ENCODE results near the gene SLC9A3.
A peak's percentile ranks its signal among the peaks of the same experiment; 100 is the strongest.

The SLC9A3 gene

DNA sequence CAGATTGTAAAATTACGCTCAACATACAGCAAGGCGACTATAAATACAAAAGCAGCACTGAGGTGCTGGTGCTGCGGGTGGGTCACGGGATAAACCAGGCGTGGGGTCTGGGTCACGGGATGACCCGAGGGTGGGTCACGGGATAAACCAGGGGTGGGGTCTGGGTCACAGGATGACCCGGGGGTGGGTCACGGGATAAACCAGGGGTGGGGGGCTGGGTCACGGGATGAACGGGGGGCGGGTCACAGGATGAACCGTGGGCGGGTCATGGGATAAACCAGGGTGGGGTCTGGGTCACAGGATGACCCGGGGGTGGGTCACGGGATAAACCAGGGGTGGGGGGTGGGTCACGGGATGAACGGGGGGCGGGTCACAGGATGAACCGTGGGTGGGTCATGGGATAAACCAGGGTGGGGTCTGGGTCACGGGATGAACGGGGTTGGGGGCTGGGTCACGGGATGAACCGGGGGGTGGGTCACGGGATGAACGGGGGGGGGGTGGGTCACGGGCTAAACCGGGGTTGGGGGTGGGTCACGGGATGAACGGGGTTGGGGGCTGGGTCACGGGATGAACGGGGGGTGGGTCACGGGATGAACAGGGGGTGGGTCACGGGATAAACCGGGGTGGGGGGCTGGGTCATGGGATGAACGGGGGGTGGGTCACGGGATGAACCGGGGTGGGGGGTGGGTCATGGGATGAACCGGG, 30.2 kb upstream of the SLC9A3 start:
- DNase-seq: no peak

DNA sequence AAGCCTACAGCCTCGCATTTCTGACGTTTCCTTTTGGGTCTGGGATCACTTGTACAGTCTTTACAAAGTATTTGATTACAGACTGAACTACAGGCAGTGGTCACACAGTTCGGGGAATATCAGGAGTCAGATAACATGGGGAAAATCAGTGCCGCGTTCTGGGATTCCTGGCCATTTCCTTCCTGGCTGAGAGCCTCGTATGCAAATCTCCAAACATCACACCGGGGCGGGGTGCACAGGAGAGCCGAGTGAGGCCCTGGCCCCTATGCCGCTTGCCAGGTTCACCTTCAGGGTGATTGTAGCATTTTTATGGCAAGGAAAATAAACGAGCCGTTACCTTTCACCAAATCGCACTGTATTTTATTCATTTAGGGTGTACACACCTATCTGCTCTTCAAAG, 29.6 kb upstream of the SLC9A3 start:
- DNase-seq: no peak

DNA sequence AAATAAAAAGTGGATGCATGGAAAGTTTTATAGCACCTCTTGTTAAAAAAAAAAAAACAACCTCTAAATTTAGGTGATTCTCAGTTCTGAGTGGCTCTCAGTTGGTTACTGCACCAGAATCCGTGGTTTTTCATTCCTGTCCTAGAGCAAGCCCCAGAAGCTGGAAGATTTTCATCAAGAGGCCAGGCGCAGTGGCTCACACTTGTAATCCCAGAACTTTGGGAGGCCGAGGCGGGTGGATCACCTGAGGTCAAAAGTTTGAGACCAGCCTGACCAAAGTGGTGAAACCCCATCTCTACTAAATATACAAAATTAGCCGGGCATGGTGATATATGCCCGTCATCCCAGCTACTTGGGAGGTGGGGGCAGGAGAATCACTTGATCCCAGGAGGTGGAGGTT, 27.2 kb upstream of the SLC9A3 start:
- no peak for DNase-seq

DNA sequence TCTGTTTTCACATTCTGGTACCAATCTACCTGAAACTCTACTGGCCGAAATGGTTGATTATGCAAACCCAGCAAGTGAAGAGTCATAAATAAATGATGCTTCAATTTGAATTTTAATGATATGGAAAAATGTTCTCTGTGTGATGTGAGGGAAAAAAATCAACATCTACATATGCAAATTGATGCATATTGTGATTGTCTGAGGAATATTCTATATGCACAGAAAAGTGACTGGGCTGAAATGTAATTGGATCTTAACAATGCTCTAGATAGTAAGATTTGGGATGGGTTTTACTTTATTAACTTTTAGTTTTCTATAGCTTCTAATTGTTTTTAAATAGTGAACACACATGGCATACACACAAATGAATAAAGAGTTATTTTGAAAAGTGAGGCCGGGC, 25.0 kb upstream of the SLC9A3 start:
- DNase-seq: no peak

DNA sequence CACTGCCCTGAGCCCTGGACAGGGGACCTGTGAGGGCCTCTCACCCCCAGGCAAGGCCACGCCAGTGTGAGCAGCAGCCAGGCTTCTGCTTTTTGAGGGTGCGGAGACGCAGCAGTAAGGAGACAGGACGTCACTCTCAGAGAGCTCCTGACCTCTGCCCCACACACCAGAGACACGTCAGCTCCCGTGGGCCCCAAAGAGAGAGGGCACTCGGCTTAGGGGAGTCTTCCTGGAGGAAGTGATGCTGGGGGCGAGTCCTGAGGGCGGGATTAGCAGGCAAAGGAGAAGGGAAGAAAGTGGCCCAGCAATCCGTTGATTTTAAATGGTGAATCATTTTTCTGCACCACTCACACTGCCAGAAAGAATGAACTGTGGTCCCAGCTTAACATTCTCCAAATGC, 24.0 kb upstream of the SLC9A3 start:
- DNase-seq: no peak

DNA sequence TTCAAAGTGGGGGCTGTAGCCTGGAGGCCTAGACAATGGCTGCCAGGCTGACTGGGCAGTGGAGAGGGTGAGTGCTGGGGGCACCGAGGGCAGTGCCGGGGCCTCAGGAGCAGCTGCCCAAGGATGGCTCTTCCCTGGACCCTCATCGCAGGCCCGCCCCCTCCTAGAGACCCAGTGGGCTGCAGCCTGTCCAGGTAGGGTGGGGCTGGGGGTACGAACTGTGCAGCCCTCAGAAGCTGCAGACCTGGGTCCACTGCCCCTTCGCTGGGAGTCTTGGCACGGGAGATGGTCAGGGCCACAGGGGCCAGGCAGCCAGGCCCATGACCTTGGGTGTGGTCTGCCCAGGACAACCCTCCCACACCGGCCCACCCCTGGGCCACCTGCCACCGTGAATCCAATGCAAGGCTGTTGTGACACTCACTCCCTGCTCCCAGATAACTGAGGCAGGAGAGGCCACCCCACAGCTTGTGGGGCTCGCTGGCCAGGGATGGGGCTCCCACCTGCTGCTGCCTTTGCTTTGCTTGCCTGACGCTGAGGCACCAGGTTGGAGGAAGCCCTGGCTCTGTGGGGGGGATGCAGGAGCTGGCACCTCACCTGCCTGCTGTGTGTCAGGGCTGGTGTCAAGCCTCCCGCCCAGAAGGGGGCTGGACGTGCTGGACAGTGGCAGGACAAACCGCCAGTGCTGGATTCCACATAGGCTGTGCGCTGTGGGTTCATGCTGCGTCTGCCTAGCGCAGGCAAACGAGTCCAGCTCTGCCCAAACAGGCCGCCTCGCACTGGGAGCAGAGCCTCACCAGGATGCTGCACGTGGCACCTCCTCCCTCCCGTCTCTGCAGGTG, 23.1 kb upstream of the SLC9A3 start:
- no peak for DNase-seq

DNA sequence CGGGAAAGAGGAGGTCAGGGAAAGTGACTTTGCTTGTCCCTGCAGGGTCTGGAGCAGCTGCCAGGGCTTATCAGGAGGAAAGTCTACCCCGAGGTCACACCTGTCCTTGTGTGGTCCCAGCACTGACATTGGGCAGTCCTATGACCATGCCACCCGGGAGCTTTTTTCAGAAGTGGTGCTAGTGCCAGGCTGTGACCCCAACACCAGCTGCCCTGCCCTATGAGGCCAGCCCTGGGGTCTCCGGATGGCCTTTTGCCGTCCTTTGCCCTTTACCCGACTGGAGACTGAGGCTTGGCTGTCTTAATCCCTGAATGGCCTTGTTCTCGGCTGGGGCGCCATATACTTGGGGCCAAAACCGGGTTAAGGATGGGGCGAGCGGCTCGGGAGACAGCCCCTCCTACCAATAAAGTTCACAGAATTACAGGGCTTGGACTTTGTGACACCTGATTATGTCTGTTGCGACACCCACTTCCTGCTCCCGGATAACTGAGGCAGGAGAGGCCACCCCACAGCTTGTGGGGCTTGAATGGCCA, 22.2 kb upstream of the SLC9A3 start:
- no peak for DNase-seq

DNA sequence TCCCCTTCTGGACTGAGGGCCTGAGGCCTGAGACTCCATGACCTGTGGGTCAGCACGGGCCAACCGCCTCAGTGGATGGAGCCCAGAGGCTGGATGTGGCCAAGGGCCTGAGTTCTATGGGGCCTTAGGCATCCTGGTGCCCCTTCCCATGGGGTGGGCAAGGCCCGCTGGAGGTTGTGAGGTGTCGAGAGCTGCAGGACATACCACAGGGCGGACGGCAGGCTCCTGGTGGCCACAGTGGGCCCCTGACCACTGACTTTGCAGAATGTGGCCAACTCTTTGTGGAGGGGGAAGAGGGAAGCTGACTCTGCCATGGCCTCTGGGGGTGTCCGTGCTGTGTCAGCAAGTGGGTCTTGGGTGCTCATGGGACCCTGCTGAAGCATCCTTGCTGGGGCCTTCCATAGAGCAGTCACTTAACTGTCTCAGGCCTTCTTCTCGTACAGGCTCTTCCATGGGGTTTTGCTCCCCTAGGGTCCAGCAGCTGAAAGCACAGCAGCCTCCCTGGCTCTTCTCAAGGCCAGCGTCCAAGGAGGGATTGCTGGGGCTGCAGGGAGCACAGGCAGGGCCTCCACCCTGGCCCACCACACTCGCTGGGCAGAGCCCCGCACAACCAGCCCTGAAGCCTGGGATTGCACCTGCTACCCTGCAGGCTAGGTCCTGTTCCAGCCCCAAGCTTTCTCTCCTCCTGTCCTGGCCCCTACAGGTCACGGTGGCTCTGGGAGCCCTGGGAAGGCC, 21.6 kb upstream of the SLC9A3 start:
- DNase-seq: no peak

DNA sequence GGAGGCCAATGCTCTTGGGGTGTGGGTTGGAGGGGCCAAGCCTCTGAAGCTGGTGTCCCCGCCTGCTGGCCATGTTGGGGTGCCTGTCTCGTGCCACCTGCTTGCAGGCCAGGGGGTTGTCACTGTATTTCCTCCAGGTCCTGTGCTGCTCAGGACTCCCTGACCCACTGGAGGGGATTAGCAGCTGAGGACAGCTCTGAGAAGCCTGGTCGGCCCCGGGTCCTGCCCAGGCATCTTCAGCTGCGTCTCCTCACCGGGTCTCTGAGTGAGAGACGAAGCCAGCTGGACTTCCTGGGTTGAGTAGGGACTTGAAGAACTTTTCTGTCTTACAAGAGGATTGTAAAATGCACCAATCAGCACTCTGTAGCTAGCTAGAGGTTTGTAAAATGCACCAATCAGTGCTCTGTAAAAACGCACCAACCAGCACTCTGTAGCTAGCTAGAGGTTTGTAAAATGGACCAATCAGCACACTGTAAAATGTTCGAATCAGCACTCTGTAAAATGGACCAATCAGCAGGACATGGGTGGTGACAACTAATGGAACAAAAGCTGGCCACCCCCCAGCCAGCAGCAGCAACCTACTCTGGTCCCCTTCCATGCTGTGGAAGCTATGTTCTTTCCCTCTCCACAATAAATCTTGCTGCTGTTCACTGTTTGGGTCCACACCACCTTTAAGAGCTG, 20.6 kb upstream of the SLC9A3 start:
- DNase-seq: no peak

DNA sequence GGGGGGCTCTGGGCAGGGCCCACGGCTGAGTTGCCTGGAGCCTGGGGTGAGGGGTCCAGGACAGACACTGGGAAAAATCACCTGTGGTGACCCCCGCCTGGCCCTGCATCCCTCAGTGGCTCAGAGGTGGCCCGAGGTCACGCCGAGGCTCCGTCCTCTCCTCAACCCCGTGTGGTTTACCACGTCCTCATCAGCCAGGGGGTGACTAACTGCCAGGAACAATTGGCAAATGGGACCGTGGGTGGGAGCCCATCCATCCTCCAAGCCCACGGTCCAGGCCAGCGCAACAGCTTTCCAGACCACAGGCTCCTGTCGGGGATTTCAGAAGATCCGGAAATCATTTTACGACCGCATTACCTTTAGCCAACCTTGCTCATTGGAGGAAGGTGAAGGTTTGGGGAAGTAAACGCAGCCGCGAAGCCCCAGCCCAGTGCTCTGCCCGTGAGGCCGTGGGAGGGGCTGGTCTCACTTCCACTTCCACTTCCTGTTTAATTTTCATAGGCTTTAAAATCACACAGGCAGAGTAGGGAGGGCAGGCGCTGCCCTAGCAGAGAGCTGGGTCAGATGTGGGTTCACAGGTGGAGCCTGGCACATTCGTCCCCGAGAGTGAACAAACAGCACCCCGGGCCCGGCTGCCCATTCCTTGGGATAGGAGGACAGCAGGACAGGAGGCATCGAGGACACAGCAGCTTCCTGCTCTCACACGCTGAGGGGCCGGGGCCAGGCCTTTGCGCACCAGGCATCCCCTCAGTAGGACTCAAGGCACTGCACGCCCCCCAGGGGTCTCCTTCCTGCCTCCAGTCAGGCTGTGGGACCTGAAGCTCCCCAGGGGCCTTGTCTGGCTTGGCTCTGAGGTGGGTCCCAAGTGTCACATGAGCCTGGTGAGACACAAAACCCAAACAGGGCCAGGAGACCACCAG, 19.8 kb upstream of the SLC9A3 start:
- DNase-seq: peak; percentile 54

DNA sequence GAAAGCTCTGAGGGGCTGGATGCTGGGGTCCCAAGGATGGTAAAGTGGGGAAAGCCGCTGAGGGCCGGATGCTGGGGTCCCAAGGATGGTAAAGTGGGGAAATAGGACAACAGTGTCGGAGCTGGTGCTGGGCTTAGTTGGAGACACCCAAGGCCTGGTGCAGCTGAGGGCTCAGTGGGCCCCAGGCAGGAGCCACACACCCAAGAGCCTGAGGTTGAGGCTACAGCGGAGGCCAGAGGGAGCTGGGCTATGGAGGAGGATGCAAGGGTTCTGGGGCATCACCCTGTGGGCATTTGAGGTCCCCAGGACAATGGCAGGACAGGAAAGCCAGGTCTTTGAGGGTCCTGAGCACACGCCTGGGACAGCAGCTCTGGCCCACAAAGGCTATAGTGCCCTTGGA, 19.1 kb upstream of the SLC9A3 start:
- DNase-seq: no peak

DNA sequence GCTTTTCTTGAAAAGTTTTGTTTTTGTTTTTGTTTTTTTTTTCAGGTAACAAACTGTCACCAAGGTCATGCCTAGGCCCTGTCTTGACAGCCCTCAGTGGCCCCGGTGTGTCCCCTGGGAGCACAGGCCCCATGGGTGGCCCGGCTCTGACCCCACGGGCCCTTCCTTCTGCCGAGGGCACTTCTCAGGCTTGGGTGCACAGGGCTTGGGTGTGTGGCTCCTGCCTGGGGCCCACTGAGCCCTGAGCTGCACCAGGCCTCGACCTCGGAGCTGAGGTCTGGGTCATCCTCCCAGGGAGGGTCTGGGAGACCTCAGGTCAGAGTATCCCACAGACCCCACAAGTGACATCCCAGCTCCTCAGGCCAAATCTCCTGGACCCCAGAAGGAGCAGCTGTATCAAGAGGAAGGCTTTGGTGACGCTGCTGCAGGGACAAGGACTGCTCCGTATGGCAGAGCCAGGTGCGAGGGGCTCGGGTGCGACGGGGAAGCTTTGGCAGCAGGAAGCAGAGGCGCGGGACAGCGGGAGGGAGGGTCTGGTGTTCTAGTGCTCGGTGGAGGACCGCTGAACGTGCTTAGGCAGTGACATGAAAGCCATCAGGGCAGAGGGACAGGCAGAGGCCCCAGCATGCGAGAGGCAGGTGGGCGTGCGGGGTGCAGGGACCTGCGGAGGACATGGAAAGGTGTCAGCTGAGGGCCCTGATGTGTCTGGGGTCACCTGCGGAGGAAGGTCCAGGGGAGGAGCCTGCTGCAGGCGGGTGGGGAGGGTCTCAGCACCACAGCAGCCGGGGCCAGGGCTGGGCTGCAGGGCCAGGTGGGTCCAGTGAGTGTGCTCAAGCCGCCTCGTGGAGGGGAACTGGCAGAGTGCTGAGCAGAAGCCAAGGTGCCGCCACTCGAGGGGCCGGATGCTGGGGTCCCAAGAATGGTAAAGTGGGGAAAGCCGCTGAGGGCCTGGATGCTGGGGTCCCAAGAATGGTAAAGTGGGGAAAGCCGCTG, 18.4 kb upstream of the SLC9A3 start:
- no peak for DNase-seq

DNA sequence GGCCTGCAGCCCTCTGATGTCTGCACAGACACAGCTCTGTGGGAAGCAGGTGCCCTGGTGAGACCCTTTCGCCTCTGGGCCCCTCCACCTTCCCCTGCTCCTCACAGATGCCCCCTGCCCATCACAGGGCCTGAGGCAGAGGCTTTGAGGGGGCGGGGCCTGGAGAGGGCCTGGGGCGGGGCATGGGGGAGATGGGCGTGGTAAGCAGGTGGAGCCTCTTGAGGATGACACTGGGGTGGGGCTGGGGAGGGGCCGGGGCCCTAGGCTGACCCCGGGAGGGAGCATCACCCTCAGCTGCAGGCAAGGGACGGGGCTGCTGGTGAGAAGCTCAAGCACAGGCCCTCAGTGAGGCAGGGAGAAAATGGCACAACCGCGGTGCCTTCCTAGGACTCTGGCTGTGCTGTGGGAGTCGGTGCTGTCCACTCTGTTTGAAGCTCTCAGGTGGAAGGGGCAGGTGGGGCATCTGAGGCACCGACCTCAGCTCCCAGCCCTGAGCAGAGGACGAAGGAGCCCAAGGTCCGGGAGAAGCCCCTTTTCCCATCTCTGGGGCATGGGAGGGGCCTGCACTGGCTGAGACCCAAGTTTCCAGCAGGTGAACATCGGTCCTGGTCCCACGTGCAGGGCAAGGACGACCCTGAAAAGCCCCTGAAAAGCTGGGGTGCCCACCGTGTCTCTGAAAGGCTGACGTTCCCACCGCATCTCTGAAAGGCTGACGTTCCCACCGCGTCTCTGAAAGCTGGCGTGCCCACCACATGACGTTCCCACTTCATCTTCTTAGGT, 17.5 kb upstream of the SLC9A3 start:
- no peak for DNase-seq

DNA sequence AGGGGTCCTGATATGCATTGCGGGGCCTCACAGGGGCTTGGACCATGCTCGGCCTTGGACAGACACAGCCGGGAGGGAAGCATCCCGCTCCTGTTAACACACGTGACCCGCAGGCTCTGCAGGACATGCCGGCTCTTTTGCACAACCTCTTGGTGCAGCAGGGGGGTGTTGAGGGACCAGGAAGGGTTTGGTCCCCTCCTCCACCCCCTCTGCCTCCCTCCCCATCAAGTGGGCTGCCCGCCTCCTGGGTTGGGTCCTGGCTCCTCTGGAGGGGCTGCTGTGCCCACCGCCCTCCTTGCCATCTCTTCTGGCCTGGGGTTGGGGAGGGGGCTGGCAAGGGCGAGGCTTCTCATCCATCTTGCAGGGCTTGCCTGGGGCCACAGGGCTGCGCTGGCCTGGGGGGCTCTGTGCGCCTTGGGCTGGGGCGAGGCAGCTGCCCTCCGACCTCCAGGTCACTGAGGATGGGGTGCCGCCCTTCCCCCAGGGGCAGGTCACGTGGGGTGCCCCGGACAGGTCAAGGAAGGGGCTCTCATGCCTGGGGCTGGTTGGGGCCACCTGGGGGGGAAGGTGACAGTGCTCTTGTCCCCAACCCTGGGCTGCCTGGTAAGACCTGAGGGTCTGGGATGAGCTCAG, 16.8 kb upstream of the SLC9A3 start:
- DNase-seq: no peak

DNA sequence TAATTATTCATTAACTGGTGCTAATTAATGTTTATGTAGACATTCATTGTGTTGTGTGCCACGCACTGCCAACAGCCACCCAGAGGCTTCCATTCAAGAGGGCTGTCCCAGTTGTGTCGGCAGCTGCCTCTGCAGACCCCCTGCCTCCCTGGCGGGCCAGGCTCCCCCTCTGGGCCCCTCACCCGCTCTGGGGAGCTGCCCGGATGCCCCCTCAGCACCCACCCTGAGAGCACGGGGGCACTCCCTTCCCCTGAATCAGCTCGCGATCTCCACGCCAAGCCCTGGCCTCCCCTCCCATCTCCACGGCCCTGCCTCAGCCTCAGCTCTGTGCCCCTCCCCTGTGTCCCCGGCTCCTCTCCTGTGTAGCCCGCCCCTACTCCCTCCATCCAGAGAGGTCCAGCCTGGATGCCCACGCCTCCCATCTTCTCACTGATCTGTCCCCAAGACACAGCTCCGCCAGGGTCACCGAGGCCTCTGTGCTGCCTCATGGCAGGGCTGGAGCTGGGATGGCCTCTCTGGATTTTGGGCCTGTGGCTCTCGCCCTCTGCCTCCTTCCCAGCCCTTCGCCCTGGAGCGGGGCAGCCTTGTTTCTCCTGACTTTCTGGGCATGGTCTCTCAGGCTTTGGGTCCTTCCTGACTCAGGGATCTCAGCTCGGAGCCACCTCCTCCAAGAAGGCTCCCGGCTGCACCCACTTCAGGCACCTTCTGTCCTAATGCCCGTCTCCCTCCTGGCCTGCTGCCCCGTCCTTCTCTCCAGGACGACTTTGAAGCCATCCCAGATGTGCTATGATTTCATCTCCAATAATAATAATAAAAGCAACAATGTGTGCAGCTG, 16.0 kb upstream of the SLC9A3 start:
- DNase-seq: no peak

DNA sequence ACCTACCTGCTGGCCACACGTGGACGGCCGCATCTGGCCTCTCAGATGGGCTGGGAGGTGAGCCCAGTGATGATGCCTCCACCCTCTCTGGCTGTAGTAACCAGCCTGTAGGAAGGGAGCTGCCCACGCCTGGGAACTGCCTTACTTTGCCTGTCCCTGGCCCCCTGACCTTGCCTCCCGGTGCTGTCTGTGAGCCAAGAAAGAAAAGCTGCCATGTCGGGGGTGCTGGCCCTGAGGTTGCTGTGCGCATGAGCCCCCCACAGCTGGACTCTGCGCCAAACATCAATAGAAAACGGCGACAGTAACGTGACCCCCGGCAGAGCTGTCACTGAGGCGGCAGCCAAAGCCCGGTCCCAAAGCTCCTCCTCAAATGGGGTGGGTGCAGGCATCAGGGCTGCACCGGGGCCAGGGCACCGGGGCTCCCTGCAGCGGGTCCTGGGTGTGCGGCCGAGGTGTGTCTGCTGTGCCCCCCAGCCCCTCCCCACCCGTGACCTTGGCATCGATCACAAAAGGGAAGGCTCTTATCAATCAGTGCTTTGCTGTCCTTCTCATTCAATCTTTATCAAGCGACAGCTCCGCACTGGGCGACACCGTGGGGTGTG, 15.3 kb upstream of the SLC9A3 start:
- no peak for DNase-seq

DNA sequence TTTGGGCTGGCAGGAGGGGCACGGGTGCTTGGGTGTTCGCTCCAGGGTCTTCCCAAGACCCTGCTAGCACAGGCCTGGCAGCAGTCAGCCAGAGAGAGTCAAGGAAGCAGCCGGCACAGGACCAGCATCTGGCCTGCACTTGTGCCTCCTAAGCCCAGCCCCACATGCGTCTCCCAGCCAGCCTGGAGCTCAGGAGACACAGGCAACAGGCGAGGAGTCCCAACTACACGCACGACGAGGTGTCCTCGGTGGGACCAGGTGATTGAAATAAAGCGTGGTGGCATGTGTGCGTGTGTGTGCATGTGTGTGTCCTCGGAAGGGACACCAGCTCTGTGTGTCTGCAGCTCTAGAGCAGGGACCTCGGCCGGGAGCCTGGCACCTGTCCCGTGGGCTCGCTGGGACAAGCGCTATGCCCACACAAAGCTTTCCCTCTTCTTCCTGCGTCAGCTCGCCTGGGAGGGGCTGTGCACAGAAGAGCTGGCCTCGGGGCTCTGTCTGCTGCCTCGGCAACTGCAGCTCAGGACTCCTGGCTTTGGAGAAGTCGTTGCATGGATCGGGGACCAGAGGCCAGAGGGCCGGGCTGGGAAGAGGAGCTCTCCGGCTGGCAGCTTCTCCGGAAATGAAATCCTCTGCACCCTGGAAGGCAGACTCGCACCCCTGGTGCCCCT, 14.7 kb upstream of the SLC9A3 start:
- no peak for DNase-seq

Measured in CD4-positive, alpha-beta T cell treated with Interleukin-21 for 1 hour (primary cell).